ENCODE results near the gene TCF12.

Gene TCF12

DNA sequence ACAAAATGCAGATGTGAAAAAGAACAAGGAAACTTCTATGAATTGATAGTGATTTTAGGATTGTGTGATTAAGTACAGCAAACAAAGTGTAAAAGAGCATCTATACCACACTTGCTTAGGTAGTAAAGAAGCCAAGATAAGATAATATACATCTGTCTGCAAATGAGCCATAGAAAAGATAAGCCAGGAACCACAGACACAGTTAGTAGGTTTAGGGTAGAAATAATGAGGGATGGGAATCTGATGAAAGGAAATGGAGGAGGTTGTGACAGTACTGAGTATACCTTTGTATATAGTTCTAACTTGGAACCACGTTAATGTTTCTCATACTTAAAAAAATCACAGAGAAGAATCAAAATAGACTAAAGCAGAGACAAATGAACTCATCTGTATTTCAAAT, 54.0 kb downstream of the TCF12 start:
- no peak overlapping the region for H3K4me3 Mint-ChIP-seq
- H3K4me1 Mint-ChIP-seq, result peaks cover 54% of the 10 kb centered on the region
- no peak for DNase-seq (ENCODE audit: low spot score in 2 of 2)
- no peaks in the 10 kb centered on the region for H3K9me3 Mint-ChIP-seq
- H3K27ac Mint-ChIP-seq, result no peak overlapping the region
- H3K36me3 Mint-ChIP-seq, result peaks cover 10% of the 10 kb centered on the region
- ATAC-seq, result no peak

DNA sequence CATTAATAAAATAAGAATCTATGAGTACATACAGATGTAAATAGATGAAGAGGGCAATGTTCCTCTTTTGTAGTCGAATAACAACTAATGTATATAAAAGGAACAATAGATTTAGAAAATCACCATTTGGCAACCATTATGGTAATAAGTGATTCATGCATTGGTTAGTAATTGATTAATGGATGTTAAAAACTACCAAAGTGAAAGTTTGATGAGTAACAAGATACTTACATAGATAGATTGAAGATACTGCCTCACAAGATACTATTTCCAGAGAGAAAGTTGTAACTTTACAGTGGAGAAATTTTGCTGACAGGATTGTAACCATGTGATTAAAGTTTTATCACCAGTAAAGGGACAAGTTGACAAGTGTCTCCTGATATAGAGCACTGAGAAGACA, 55.0 kb downstream of the TCF12 start:
- Mint-ChIP-seq H3K4me3 (no peak overlapping the region), H3K27ac (no peak overlapping the region), H3K36me3 (peaks cover 11% of the 10 kb centered on the region)

DNA sequence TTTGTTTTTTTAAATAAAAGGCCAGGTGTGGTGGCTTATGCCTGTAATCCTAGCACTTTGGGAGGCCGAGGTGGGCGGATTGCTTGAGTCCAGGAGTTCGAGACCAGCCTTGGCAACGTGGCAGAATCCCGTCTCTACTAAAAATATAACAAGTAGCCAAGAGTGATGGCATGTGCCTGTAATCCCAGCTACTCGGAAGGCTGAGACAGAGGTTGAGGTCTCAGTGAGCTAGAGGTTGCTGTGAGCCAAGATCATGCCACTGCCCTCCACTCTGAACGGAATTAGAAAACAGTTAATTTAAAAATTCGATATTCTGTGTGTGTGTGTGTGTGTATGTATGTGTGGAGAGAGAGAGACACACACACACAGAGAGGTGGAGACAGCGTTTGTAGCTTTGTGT, 58.8 kb downstream of the TCF12 start:
- H3K4me1 Mint-ChIP-seq, result peaks cover 38% of the 10 kb centered on the region
- peaks cover 5% of the 10 kb centered on the region for H3K36me3 Mint-ChIP-seq
- DNase-seq (ENCODE audit: low spot score in 2 of 2), result no peak
- no peak for ATAC-seq
- H3K9me3 Mint-ChIP-seq, result no peaks in the 10 kb centered on the region
- H3K27ac Mint-ChIP-seq, result no peak overlapping the region
- no peak overlapping the region for H3K4me3 Mint-ChIP-seq

More for the DNA sequence above, 55.0 kb downstream of the TCF12 start:
- DNase-seq (ENCODE audit: low spot score in 2 of 2) (no peak), ATAC-seq (no peak)
- Mint-ChIP-seq H3K4me1 (peaks cover 48% of the 10 kb centered on the region), H3K9me3 (no peaks in the 10 kb centered on the region)

GRCh38 chr15:56978898-56979662, 60.6 kb downstream of the TCF12 start:
- Mint-ChIP-seq H3K4me1 (peaks cover 26% of the 10 kb centered on the region), H3K4me3 (no peak overlapping the region), H3K36me3 (peaks cover 5% of the 10 kb centered on the region), H3K27ac (no peak overlapping the region), H3K9me3 (no peaks in the 10 kb centered on the region)
- no peak for ATAC-seq
- no peak for DNase-seq (ENCODE audit: low spot score in 2 of 2)

- DNase-seq (ENCODE audit: low spot score in 2 of 2), result no peak
- H3K4me3 Mint-ChIP-seq, result no peak overlapping the region
- peaks cover 37% of the 10 kb centered on the region for H3K4me1 Mint-ChIP-seq
- H3K27ac Mint-ChIP-seq, result no peak overlapping the region
- H3K9me3 Mint-ChIP-seq, result no peaks in the 10 kb centered on the region
- ATAC-seq, result no peak
- H3K36me3 Mint-ChIP-seq, result peaks cover 5% of the 10 kb centered on the region
Observed at GRCh38 chr15:56980473-56980872, 62.0 kb downstream of the TCF12 start.

- ATAC-seq (no peak), DNase-seq (ENCODE audit: low spot score in 2 of 2) (no peak)
- Mint-ChIP-seq H3K27ac (no peak overlapping the region), H3K9me3 (no peaks in the 10 kb centered on the region), H3K4me3 (no peak overlapping the region), H3K4me1 (peaks cover 42% of the 10 kb centered on the region), H3K36me3 (peaks cover 5% of the 10 kb centered on the region)
Observed at GRCh38 chr15:56981160-56981559, 62.7 kb downstream of the TCF12 start.

- ATAC-seq, result no peak
- H3K4me3 Mint-ChIP-seq, result no peak overlapping the region
- no peak for DNase-seq (ENCODE audit: low spot score in 2 of 2)
- no peaks in the 10 kb centered on the region for H3K9me3 Mint-ChIP-seq
- H3K36me3 Mint-ChIP-seq, result no peaks in the 10 kb centered on the region
- H3K4me1 Mint-ChIP-seq, result peaks cover 42% of the 10 kb centered on the region
- H3K27ac Mint-ChIP-seq, result no peak overlapping the region
Observed at GRCh38 chr15:56982987-56983386, 64.5 kb downstream of the TCF12 start.

DNA sequence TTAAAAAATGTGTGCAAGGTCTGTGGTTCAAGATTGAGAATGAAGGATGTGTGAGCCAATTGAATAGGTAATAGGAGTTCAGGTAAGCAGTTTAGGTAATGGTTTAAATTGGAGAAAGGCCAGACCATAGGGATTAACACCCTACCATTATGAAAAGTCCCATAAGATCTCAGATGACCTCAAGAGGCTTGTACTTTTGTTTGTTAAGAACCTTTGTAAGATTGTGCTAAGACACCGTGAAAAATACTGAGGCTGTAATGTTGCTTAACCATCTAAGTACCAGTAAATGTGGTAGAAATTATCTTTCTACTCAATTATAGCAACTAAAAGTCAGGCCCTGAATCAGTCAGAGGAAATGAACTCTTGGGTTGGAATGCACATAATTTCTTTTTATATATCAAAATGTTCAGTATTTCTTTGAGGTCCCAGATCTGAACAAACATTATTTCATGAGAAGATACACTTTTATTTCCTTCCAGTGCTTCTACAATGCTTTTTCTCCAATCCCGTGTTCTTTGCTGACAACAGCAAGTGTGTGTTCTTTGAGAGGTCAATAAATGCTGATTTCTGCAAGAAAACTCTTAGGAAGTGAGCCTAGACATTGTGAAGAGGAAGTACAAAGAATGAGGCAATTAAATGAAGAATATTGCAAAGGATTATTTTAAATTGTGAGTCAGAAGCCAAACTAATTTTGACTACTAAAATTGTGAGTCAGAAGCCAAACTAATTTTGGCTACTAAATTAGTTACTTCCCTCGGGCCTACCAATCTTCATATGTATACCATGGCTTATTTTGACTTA, 66.4 kb downstream of the TCF12 start:
- peaks cover 55% of the 10 kb centered on the region for H3K4me1 Mint-ChIP-seq

DNA sequence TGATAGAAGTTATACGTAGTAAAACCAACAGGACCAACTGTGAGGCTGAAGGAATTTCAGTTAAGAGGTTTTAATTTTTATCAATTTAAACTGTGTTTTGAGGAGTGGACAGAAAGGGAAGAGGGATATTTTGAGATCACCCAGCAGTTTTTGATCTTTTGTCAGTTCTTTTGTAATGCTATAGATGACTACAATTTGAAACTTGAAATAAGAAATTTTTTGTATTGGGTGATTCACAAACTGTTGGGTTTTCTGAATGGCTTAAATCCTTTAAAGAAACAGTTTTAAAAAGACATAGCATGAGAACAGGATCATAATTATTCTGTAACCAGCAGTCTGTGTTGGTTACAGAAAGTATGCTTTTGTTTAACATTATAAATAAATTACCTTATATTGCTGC, 67.4 kb downstream of the TCF12 start:
- no peaks in the 10 kb centered on the region for H3K36me3 Mint-ChIP-seq
- no peaks in the 10 kb centered on the region for H3K9me3 Mint-ChIP-seq
- H3K4me3 Mint-ChIP-seq, result no peak overlapping the region
- peaks cover 56% of the 10 kb centered on the region for H3K4me1 Mint-ChIP-seq
- no peak overlapping the region for H3K27ac Mint-ChIP-seq
- ATAC-seq (no peak), DNase-seq (ENCODE audit: low spot score in 2 of 2) (no peak)

More for the DNA sequence above, 66.4 kb downstream of the TCF12 start:
- Mint-ChIP-seq H3K4me3 (no peak overlapping the region), H3K36me3 (no peaks in the 10 kb centered on the region), H3K27ac (no peak overlapping the region), H3K9me3 (no peaks in the 10 kb centered on the region)
- ATAC-seq (peak; percentile 42), DNase-seq (ENCODE audit: low spot score in 2 of 2) (no peak)

- no peak for DNase-seq (ENCODE audit: low spot score in 2 of 2)
- H3K4me3 Mint-ChIP-seq, result no peak overlapping the region
- ATAC-seq, result no peak
- no peaks in the 10 kb centered on the region for H3K36me3 Mint-ChIP-seq
- H3K27ac Mint-ChIP-seq, result no peak overlapping the region
- H3K4me1 Mint-ChIP-seq, result peaks cover 50% of the 10 kb centered on the region
- no peaks in the 10 kb centered on the region for H3K9me3 Mint-ChIP-seq
Observed at GRCh38 chr15:56987286-56987685, 68.8 kb downstream of the TCF12 start.

DNA sequence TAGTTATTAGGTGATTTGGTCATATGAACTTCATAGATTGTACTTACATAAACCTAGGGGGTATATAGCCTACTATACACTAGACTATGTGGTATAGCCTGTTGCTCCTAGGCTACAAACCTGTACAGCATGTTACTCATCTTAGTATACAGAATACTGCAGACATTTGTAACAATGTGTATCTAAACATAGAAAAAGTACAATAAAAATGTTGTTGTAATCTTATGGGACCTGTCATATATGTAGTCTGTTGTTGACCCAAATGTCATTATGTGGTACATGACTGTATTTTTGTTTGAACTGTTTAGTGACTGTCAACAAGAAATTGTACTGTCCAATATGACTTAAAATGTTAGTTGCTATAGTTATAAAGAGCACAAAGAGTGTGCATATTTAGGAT, 69.8 kb downstream of the TCF12 start:
- H3K36me3 Mint-ChIP-seq, result no peaks in the 10 kb centered on the region
- no peaks in the 10 kb centered on the region for H3K9me3 Mint-ChIP-seq
- ATAC-seq (peak; percentile 85), DNase-seq (ENCODE audit: low spot score in 2 of 2) (no peak)
- peaks cover 44% of the 10 kb centered on the region for H3K4me1 Mint-ChIP-seq
- H3K27ac Mint-ChIP-seq, result no peak overlapping the region
- H3K4me3 Mint-ChIP-seq, result no peak overlapping the region

GRCh38 chr15:56989411-56989924, 71.0 kb downstream of the TCF12 start:
- Mint-ChIP-seq H3K27ac (peak overlapping the region; percentile 17), H3K4me3 (no peak overlapping the region)

DNA sequence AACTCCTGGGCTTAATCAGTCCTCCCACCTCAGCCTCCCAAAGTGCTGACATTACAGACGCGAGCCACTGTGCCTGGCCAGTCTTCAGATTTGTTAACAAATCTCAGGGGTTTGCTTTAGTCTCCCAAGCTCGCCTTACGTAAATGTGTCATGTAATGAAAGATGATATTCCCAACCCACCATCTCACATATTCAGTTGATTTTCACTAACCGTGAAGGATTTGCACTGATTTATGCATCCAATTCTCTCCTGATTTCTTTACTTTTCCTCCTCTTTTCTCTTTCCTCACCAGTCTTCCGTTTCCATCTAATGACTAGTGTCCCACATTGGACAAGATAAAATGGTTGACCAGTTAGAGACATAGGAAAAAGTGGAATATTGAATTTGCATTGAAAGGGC, 72.6 kb downstream of the TCF12 start:
- Mint-ChIP-seq H3K4me1 (peaks cover 26% of the 10 kb centered on the region), H3K4me3 (no peak overlapping the region)

More at GRCh38 chr15:56989411-56989924, 71.0 kb downstream of the TCF12 start:
- peak; percentile 47 for ATAC-seq
- DNase-seq (ENCODE audit: low spot score in 2 of 2), result no peak
- H3K36me3 Mint-ChIP-seq, result peaks cover 9% of the 10 kb centered on the region
- H3K4me1 Mint-ChIP-seq, result peaks cover 41% of the 10 kb centered on the region
- no peaks in the 10 kb centered on the region for H3K9me3 Mint-ChIP-seq

DNA sequence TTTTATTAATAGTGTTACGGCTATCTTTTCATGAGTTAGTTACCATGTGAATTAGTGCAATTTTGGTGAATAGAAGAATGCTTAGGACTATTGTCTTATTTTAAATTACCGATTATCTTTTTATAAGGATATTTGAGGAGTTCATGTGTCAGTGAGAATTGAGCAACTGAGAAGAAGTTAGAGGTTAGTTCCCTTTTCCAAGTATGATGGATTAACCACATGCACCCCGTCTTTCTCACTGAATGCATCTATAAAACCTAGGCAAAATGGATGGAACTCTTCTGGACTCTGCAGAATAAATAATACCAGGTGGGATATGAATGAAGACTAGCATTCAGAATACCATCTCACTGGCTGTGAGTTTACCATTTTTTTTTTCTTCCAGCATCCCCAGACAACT, 74.3 kb downstream of the TCF12 start:
- H3K4me1 Mint-ChIP-seq, result peaks cover 31% of the 10 kb centered on the region
- peaks cover 10% of the 10 kb centered on the region for H3K36me3 Mint-ChIP-seq

More for the DNA sequence above, 72.6 kb downstream of the TCF12 start:
- ATAC-seq (no peak), DNase-seq (ENCODE audit: low spot score in 2 of 2) (no peak)
- Mint-ChIP-seq H3K9me3 (no peaks in the 10 kb centered on the region), H3K27ac (peak overlapping the region; percentile 17), H3K36me3 (peaks cover 10% of the 10 kb centered on the region)

GRCh38 chr15:56994280-56994679, 75.8 kb downstream of the TCF12 start:
- H3K27ac Mint-ChIP-seq, result no peak overlapping the region
- H3K36me3 Mint-ChIP-seq, result peaks cover 10% of the 10 kb centered on the region
- no peaks in the 10 kb centered on the region for H3K9me3 Mint-ChIP-seq
- peaks cover 24% of the 10 kb centered on the region for H3K4me1 Mint-ChIP-seq
- H3K4me3 Mint-ChIP-seq, result no peak overlapping the region
- DNase-seq (ENCODE audit: low spot score in 2 of 2) (no peak), ATAC-seq (no peak)

More for the DNA sequence above, 74.3 kb downstream of the TCF12 start:
- H3K9me3 Mint-ChIP-seq, result no peaks in the 10 kb centered on the region
- H3K27ac Mint-ChIP-seq, result no peak overlapping the region
- no peak overlapping the region for H3K4me3 Mint-ChIP-seq
- ATAC-seq (no peak), DNase-seq (ENCODE audit: low spot score in 2 of 2) (no peak)

- DNase-seq (ENCODE audit: low spot score in 2 of 2) (no peak), ATAC-seq (no peak)
- H3K9me3 Mint-ChIP-seq, result no peaks in the 10 kb centered on the region
- H3K27ac Mint-ChIP-seq, result no peak overlapping the region
- H3K36me3 Mint-ChIP-seq, result peaks cover 10% of the 10 kb centered on the region
- H3K4me1 Mint-ChIP-seq, result peaks cover 8% of the 10 kb centered on the region
- no peak overlapping the region for H3K4me3 Mint-ChIP-seq
Observed at GRCh38 chr15:56996093-56996492, 77.6 kb downstream of the TCF12 start.

All from stimulated activated effector memory CD8-positive, alpha-beta T cell treated with anti-CD3 and anti-CD28 coated beads, Interleukin-12 subunit alpha, Interleukin-12 subunit beta, amount 100 ng/mL, for 72 hours (primary cell).